Measurements from ENCODE around the gene CDKN1C.

The CDKN1C gene

GRCh38 chr11:2841411-2842190 lies 44.0 kb downstream of the CDKN1C start:
- DNase-seq = no peak

- DNase-seq = no peak
Measured at GRCh38 chr11:2839395-2839943, 46.1 kb downstream of the CDKN1C start.

- DNase-seq = no peak
Measured at GRCh38 chr11:2838676-2839294, 46.8 kb downstream of the CDKN1C start.

GRCh38 chr11:2838091-2838490 lies 47.5 kb downstream of the CDKN1C start:
- no peak for DNase-seq

- no peak for DNase-seq
Measured at GRCh38 chr11:2837651-2838050, 47.9 kb downstream of the CDKN1C start.

GRCh38 chr11:2837096-2837601 lies 48.4 kb downstream of the CDKN1C start:
- DNase-seq = peak; percentile 69

GRCh38 chr11:2836315-2837095 lies 49.1 kb downstream of the CDKN1C start:
- no peak for DNase-seq

GRCh38 chr11:2835751-2836150 lies 49.8 kb downstream of the CDKN1C start:
- DNase-seq = no peak

- no peak for DNase-seq
Measured at GRCh38 chr11:2835296-2835695, 50.3 kb downstream of the CDKN1C start.

- no peak for DNase-seq
Measured at GRCh38 chr11:2834503-2835273, 50.9 kb downstream of the CDKN1C start.

GRCh38 chr11:2833716-2834502 lies 51.7 kb downstream of the CDKN1C start:
- no peak for DNase-seq

All from right forelimb (tissue), 1 donor.